Measurements from ENCODE around the gene SMAD6.

GRCh38 chr15:66706225-66706732 is 4.2 kb downstream of the SMAD6 start:
- peak in 2 of 3 experiments; percentile 12 to 41 for TF ChIP-seq CTCF (IDR thresholded peaks at IDR 0.05)
- TF ChIP-seq POLR2A (IDR thresholded peaks at IDR 0.05; ENCODE audit: low read depth), result no peak
- TF ChIP-seq POLR2AphosphoS5 (IDR thresholded peaks at IDR 0.05), result no peak
- no peak for TF ChIP-seq EP300 (IDR thresholded peaks at IDR 0.05)
